Hepatocyte (in vitro differentiated cells): Measurements from ENCODE around the gene CATSPER3.

Source experiments
- EZH2 ChIP-seq: fragments of 200-600 bp; sonication (generic); IDR thresholded peaks from 2 replicates; pipeline ENCODE4 v1.6.1; 2016; ENCODE audit warnings: antibody characterized with exemption, mild to moderate bottlenecking, borderline replicate concordance
- EZH2phosphoT487 ChIP-seq: fragments of 200-600 bp; sonication (generic); IDR thresholded peaks from one replicate; pipeline ENCODE4 v1.6.1; 2018; ENCODE audit warnings: antibody characterized with exemption, mild to moderate bottlenecking, low read depth, moderate library complexity; ENCODE audit not compliant: unreplicated experiment, severe bottlenecking
- TF ChIP-seq, protein P1 (sequence below): fragments of 200-600 bp; sonication (generic); IDR thresholded peaks from 2 replicates; pipeline ENCODE4 v1.5.1; 2016; ENCODE audit warnings: antibody characterized with exemption, mild to moderate bottlenecking; ENCODE audit not compliant: poor library complexity

GRCh38 chr5:134989266-134989830, 21.6 kb downstream of the CATSPER3 start:
- no peak for TF ChIP-seq EZH2phosphoT487
- TF ChIP-seq, protein P1, sequence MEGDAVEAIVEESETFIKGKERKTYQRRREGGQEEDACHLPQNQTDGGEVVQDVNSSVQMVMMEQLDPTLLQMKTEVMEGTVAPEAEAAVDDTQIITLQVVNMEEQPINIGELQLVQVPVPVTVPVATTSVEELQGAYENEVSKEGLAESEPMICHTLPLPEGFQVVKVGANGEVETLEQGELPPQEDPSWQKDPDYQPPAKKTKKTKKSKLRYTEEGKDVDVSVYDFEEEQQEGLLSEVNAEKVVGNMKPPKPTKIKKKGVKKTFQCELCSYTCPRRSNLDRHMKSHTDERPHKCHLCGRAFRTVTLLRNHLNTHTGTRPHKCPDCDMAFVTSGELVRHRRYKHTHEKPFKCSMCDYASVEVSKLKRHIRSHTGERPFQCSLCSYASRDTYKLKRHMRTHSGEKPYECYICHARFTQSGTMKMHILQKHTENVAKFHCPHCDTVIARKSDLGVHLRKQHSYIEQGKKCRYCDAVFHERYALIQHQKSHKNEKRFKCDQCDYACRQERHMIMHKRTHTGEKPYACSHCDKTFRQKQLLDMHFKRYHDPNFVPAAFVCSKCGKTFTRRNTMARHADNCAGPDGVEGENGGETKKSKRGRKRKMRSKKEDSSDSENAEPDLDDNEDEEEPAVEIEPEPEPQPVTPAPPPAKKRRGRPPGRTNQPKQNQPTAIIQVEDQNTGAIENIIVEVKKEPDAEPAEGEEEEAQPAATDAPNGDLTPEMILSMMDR, result no peak
- no peak for TF ChIP-seq EZH2
